ENCODE results near the gene HAPLN2.

GRCh38 chr1:156665539-156665938 lies 46.3 kb downstream of the HAPLN2 start:
- TF ChIP-seq CTCF (conservative IDR thresholded peaks at IDR 0.05; ENCODE audit: low read depth, low read length) (no peak), FOS (IDR thresholded peaks at IDR 0.05; ENCODE audit: low read depth, low read length) (no peak), POLR2A (IDR thresholded peaks at IDR 0.05; ENCODE audit: low read depth, low read length) (no peak), CEBPB (IDR thresholded peaks at IDR 0.05; ENCODE audit: low read depth, low read length) (no peak), BHLHE40 (IDR thresholded peaks at IDR 0.05; ENCODE audit: low read depth, low read length) (no peak)

All from IMR-90 (cell line).